Activated CD4-positive, alpha-beta T cell treated with anti-CD3 and anti-CD28 coated beads for 36 hours (primary cell): ENCODE data around the gene GRB7. TPM values are rescaled to one million over a fixed set of nuclear protein-coding genes. Genes with fewer than 3 reads are reported as not detected.
A peak's percentile ranks its signal among the peaks of the same experiment; 100 is the strongest.

ENCODE experiments used
- ATAC-seq: fragments of 200-7000 bp; cut with Tn5 transposase; one replicate; pipeline ENCODE4 v1.10.0; 2021; ENCODE audit warnings: mild to moderate bottlenecking, moderate library complexity
- CTCF ChIA-PET: fragments of 350-600 bp; sonication (Branson Sonifier 250); formaldehyde crosslinking; loops from one replicate; lab custom pipeline; 2021; ENCODE audit warnings: antibody characterized with exemption; lab: Charles Lee
- POLR2A ChIA-PET: fragments of 350-600 bp; sonication (Branson Sonifier 250); formaldehyde crosslinking; loops from one replicate; lab custom pipeline; 2021; ENCODE audit warnings: antibody characterized with exemption, inconsistent platforms; lab: Charles Lee
- DNase-seq: peaks from one replicate; pipeline ENCODE4 v3.0.0-alpha.2; 2020
- H3K27ac Mint-ChIP-seq: one replicate; pipeline ENCODE4 v1.8.0; 2021; ENCODE audit warnings: mixed read lengths
- H3K27me3 Mint-ChIP-seq: one replicate; pipeline ENCODE4 v1.8.0; 2021; ENCODE audit warnings: mixed read lengths
- H3K36me3 Mint-ChIP-seq: one replicate; pipeline ENCODE4 v1.8.0; 2021; ENCODE audit warnings: low read depth, mixed read lengths
- H3K4me1 Mint-ChIP-seq: one replicate; pipeline ENCODE4 v1.8.0; 2021; ENCODE audit warnings: mixed read lengths
- H3K4me3 Mint-ChIP-seq: one replicate; pipeline ENCODE4 v1.8.0; 2021; ENCODE audit warnings: mild to moderate bottlenecking, moderate library complexity, mixed read lengths
- H3K9me3 Mint-ChIP-seq: one replicate; pipeline ENCODE4 v1.8.0; 2021; ENCODE audit warnings: low read depth, mixed read lengths
- intact Hi-C, 2 experiments: fragments of 100-400 bp; cut with DNase I in 1 of 2; cut with micrococcal nuclease in 1 of 2; formaldehyde crosslinking; loops; one replicate each; pipeline versions ENCODE4 v1.14.2 to v1.15.1; 2022 to 2024; cut with DNase I, micrococcal nuclease
- total RNA-seq, 2 experiments: library from RNA; stranded (reverse); gene quantifications; one replicate each; pipeline ENCODE4 v1.2.3, GENCODE V29; 2021

GRB7 gene
- total RNA-seq, 2 experiments from 2014 or later = 2.0 to 3.3 TPM

DNA sequence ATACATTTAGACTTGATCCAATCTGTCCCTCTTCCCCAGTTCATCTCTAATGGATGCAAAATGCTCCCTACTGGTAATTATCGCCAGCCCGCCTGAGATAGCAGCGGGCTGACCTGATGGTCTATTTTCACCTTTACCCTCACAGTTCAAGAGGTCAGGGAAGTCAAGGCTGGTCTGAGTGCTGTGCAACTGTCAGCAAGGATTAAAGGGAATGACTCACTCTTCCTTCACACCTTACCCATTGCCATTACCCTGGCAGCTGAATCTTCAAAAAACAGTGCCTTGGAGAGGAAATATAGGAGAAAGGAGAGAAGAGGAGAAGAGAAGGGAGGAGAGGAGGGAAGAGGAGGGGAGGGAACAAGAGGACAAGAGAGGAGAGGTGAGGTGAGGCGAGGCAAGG, 36.3 kb downstream of the GRB7 start:
- POLR2A ChIA-PET = interaction anchor here (0.6 kb wide), 1 partner anchor 17 kb away, joined by 3 read pairs; no protein-coding TSS in a partner anchor
- no peak for ATAC-seq
- H3K27me3 Mint-ChIP-seq = no peaks in the 10 kb centered on the region
- peaks cover 45% of the 10 kb centered on the region for H3K36me3 Mint-ChIP-seq
- DNase-seq = no peak
- H3K27ac Mint-ChIP-seq = peak overlapping the region; percentile 68
- intact Hi-C loops = loop anchor here (5.0 to 10.0 kb wide), 6 partner anchors 153 to 1072 kb away; partner anchors contain the start of genes CCR7 (in 1 of the 2), LRRC3C (in 1 of the 2) and ORMDL3 (in 1 of the 2)
- no peak overlapping the region for H3K4me3 Mint-ChIP-seq
- CTCF ChIA-PET = interaction anchor here (0.6 to 0.7 kb wide), 2 partner anchors 18 to 89 kb away, joined by 3 read pairs; no protein-coding TSS in a partner anchor
- no peaks in the 10 kb centered on the region for H3K9me3 Mint-ChIP-seq
- H3K4me1 Mint-ChIP-seq = peaks cover 96% of the 10 kb centered on the region

DNA sequence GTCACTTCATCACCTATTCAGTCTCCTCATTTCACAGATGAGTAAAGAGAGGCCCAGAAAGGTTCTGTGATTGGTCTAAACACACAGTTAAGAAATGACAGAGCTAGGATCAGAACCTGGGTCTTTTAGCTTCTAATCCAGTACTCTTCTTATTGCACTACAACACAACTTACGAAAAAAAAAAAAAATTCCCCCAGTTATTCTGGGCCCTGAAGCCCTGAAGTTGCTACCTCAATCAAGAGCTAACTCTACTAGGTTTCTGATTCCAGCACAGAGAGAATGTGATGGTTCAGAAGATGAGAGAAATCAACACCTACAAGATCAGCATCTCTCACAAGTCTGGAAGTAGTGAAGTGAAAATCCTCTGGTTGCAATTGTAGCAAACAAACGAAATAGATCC, 37.3 kb downstream of the GRB7 start:
- CTCF ChIA-PET = interaction anchor here (1.0 to 1.7 kb wide), 2 partner anchors 20 to 72 kb away, joined by 3 to 4 read pairs; no protein-coding TSS in a partner anchor
- Mint-ChIP-seq H3K36me3 (peaks cover 46% of the 10 kb centered on the region), H3K4me1 (peaks cover 90% of the 10 kb centered on the region), H3K27me3 (no peaks in the 10 kb centered on the region), H3K27ac (peak overlapping the region; percentile 85), H3K9me3 (no peaks in the 10 kb centered on the region), H3K4me3 (peak overlapping the region; percentile 32)
- ATAC-seq (peak; percentile 15), DNase-seq (no peak)
- POLR2A ChIA-PET = interaction anchor here (0.6 to 3.2 kb wide), 4 partner anchors 12 to 73 kb away, joined by 3 to 19 read pairs (median 5); no protein-coding TSS in a partner anchor
- intact Hi-C loops = loop anchor here (5.0 to 10.0 kb wide), 5 partner anchors 320 to 830 kb away; partner anchors contain the start of genes CCR7 (in 1 of the 2) and FBXL20 (in 1 of the 2)

DNA sequence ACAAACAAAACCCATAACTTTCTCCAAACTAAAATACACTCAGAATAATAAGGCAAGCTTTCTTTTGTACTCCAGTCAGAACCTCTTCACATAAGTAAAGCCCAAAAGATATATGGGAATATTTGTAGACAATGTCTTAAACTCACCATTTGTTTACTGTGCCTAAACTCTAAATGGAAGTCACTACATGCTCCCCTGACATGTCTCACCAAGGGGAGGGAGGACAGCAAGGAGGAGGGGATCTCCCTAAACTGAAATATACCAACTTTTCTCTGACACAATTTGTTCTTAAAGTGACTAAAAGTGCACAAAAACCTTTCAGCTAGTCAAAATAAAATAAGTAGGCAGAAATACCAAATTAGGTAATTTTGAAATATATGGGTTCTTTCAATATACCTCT, 38.5 kb downstream of the GRB7 start:
- peak; percentile 34 for ATAC-seq

DNA sequence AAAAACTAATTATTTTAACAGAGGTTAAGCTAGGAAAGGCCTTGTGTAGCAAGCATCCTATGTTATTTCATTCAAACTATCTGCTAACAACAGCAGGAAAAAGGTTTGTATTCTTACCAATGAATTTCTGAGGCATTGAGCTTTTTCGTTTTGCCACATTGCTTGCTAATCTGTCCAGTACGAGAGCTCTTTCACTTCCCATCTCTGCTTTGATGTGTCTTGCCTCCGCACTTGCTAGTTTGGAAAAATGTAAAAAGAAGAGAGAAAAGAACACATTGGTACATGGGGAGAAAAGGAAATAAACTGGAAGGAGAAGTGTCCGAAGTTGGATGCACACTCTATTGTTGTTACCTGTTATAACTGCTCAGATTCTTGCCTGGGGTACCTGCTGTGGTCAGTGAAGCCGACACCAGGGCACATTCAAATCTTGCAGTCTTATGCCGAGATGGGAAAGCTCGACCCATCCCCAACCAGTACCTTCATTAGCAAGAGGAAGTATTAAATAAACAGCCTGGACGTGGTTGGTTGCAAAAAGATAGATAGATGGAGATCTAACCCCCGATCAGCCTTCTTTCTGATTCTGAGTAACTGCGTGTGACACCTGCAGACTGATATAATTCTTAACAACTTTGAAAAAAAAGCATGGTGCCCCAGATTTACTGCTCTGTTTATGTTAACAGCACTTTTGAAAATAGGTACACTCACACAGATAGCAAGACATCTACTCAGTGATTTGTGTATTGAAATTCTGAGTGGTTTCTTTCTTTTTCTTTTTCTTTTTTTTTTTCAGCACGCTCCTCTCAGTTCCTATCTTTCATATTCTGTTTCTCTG, 40.0 kb downstream of the GRB7 start:
- no peaks in the 10 kb centered on the region for H3K27me3 Mint-ChIP-seq
- CTCF ChIA-PET = interaction anchor here (1.0 to 2.5 kb wide), 8 partner anchors 14 to 638 kb away, joined by 3 to 10 read pairs (median 5); partner anchors contain the start of genes IKZF3 and MIEN1
- DNase-seq = no peak

More for the DNA sequence above, 38.5 kb downstream of the GRB7 start:
- ChIA-PET CTCF (interaction anchor here (0.8 to 2.5 kb wide), 9 partner anchors 15 to 155 kb away, joined by 3 to 10 read pairs (median 4); partner anchors contain the start of gene MIEN1), POLR2A (interaction anchor here (0.7 to 3.2 kb wide), 6 partner anchors 15 to 151 kb away, joined by 3 to 19 read pairs (median 4); no protein-coding TSS in a partner anchor)
- no peaks in the 10 kb centered on the region for H3K9me3 Mint-ChIP-seq
- DNase-seq = peak; percentile 52
- peak overlapping the region; percentile 85 for H3K27ac Mint-ChIP-seq
- H3K27me3 Mint-ChIP-seq = no peaks in the 10 kb centered on the region
- H3K4me1 Mint-ChIP-seq = peaks cover 87% of the 10 kb centered on the region
- peak overlapping the region; percentile 72 for H3K4me3 Mint-ChIP-seq
- intact Hi-C loops = loop anchor here (1.0 to 10.0 kb wide), 7 partner anchors 18 to 829 kb away; partner anchors contain the start of genes CCR7 (in 1 of the 2), FBXL20 (in 1 of the 2) and IKZF3 (in 1 of the 2)
- peaks cover 46% of the 10 kb centered on the region for H3K36me3 Mint-ChIP-seq

DNA sequence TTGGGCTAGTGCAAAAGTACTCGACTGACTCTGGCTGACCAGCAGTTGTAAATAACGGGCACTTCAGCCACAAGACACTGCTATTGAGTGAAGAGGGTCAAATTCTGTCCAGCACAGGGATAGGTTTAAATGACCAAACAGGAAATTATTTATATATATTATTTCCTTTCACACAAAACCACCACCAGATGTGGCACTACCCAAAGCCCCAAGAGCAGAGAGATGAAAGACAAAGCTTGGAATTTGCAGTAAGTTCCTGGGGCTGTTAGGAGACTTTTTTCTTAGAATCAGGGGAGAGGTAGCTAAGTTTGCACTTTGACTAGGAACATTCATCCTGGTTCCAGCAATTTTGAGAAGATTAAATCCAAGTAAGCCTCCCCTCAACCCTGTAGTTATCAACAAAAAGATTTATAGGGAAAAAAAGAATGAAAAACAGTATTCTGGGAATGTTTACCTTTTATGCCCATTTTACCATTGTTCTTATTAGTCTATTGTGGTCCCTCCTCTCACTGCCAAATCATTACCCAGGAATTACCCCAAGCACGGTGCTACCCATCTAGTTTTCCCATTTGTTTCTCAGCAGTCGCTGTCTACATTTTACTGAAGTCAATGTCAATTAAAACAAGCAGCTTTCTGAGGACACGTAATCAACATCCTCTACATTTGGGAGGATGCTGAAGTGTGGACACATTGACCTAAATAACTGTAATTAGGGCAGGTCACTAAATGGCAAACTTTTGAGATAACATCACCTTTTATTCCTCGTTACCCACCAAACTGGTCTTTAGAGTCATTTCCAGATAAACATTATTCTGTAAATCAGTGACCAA, 43.5 kb downstream of the GRB7 start:
- Mint-ChIP-seq H3K36me3 (peaks cover 53% of the 10 kb centered on the region), H3K27ac (no peak overlapping the region), H3K4me3 (no peak overlapping the region), H3K27me3 (no peaks in the 10 kb centered on the region), H3K4me1 (peaks cover 73% of the 10 kb centered on the region), H3K9me3 (no peaks in the 10 kb centered on the region)
- intact Hi-C loops = no loop called here
- DNase-seq (no peak), ATAC-seq (no peak)
- CTCF ChIA-PET = interaction anchor here (0.8 to 1.5 kb wide), 6 partner anchors 11 to 146 kb away, joined by 3 to 5 read pairs (median 4); no protein-coding TSS in a partner anchor
- POLR2A ChIA-PET = interaction anchor here (1.6 kb wide), 1 partner anchor 12 kb away, joined by 6 read pairs; no protein-coding TSS in a partner anchor

More for the DNA sequence above, 40.0 kb downstream of the GRB7 start:
- POLR2A ChIA-PET = interaction anchor here (0.6 to 3.2 kb wide), 4 partner anchors 14 to 42 kb away, joined by 3 to 19 read pairs (median 5); no protein-coding TSS in a partner anchor
- no peaks in the 10 kb centered on the region for H3K9me3 Mint-ChIP-seq
- intact Hi-C loops = loop anchor here (1.0 to 10.0 kb wide), 8 partner anchors 7 to 827 kb away; partner anchors contain the start of genes CCR7 (in 1 of the 2) and FBXL20 (in 1 of the 2)
- ATAC-seq = peak; percentile 76
- peaks cover 87% of the 10 kb centered on the region for H3K4me1 Mint-ChIP-seq
- peak overlapping the region; percentile 72 for H3K4me3 Mint-ChIP-seq
- H3K27ac Mint-ChIP-seq = peak overlapping the region; percentile 95
- H3K36me3 Mint-ChIP-seq = peaks cover 46% of the 10 kb centered on the region

DNA sequence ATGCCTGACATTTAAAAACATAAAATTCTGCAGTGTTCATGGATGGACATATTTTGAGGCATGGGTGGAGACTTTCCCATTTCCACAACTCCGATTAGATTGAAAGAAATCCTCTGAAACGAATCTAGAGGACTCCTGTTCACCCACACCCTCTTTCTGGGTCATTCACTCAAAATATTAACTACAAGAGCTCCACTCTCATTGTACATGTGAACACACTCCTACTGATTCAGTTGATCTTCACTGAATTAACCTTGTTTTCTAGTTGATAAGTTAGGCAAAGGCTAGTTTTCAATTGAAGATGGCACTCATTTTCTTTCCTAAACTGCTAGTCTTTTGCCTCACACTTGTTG, 44.1 kb downstream of the GRB7 start:
- Mint-ChIP-seq H3K4me3 (no peak overlapping the region), H3K9me3 (no peaks in the 10 kb centered on the region), H3K27ac (peak overlapping the region; percentile 38), H3K4me1 (peaks cover 69% of the 10 kb centered on the region), H3K36me3 (peaks cover 53% of the 10 kb centered on the region), H3K27me3 (no peaks in the 10 kb centered on the region)
- no peak for DNase-seq
- ChIA-PET CTCF (interaction anchor here (0.8 to 1.5 kb wide), 2 partner anchors 29 to 39 kb away, joined by 4 to 5 read pairs; no protein-coding TSS in a partner anchor), POLR2A (interaction anchor here (0.6 to 1.6 kb wide), 2 partner anchors 11 to 219 kb away, joined by 4 to 6 read pairs; no protein-coding TSS in a partner anchor)
- no peak for ATAC-seq
- intact Hi-C loops = no loop called here

DNA sequence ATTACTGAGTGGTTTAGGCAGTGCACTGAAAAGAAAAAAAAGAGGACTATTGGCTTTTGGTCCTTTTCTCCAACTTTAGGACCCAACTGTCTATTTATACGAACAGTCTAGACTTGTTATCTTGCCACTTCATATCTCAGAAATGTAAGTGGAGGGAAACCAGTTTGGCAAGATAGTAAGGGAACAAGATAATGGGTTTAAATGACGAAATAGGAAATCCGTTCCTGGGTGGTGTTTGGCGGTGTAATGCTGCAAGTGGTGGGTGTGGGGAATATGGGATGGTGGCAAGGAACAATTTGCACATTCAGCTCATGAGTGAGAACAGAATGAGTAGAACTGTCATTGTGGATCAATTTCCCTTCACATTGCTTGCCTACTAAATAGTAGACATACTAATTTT, 44.7 kb downstream of the GRB7 start:
- POLR2A ChIA-PET = interaction anchor here (0.6 to 1.6 kb wide), 2 partner anchors 10 to 219 kb away, joined by 4 to 6 read pairs; no protein-coding TSS in a partner anchor
- H3K4me1 Mint-ChIP-seq = peaks cover 69% of the 10 kb centered on the region
- no peaks in the 10 kb centered on the region for H3K9me3 Mint-ChIP-seq
- no peak overlapping the region for H3K4me3 Mint-ChIP-seq
- DNase-seq (no peak), ATAC-seq (no peak)
- peaks cover 56% of the 10 kb centered on the region for H3K36me3 Mint-ChIP-seq
- CTCF ChIA-PET = interaction anchor here (0.6 to 1.5 kb wide), 3 partner anchors 22 to 38 kb away, joined by 4 to 5 read pairs (median 4); no protein-coding TSS in a partner anchor
- intact Hi-C loops = no loop called here
- H3K27ac Mint-ChIP-seq = peak overlapping the region; percentile 38
- no peaks in the 10 kb centered on the region for H3K27me3 Mint-ChIP-seq

DNA sequence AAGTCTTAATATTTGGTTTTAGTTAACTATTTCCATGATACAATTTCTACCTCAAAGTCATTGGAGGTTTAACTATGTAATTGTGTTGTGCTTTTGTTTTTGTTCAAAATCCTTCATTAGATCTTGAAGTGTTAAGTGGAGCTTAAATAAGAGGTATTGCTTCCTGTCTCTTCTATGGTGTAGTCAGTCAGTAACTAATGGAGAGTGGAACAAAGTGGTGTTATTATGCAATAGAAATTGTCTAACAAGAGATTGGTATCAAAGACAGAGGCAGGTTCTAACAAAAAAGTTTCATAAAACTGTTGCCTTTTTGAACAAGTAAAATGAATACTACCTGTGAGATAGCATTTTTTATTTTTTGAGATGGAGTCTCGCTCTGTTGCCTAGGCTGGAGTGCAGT, 45.2 kb downstream of the GRB7 start:
- Mint-ChIP-seq H3K4me1 (peaks cover 68% of the 10 kb centered on the region), H3K36me3 (peaks cover 58% of the 10 kb centered on the region), H3K9me3 (no peaks in the 10 kb centered on the region), H3K27ac (peak overlapping the region; percentile 1), H3K4me3 (no peak overlapping the region), H3K27me3 (no peaks in the 10 kb centered on the region)
- CTCF ChIA-PET = interaction anchor here (1.2 kb wide), 1 partner anchor 24 kb away, joined by 3 read pairs; no protein-coding TSS in a partner anchor
- DNase-seq (no peak), ATAC-seq (no peak)
- intact Hi-C loops = no loop called here
- POLR2A ChIA-PET = interaction anchor here (1.6 kb wide), 1 partner anchor 10 kb away, joined by 6 read pairs; no protein-coding TSS in a partner anchor

DNA sequence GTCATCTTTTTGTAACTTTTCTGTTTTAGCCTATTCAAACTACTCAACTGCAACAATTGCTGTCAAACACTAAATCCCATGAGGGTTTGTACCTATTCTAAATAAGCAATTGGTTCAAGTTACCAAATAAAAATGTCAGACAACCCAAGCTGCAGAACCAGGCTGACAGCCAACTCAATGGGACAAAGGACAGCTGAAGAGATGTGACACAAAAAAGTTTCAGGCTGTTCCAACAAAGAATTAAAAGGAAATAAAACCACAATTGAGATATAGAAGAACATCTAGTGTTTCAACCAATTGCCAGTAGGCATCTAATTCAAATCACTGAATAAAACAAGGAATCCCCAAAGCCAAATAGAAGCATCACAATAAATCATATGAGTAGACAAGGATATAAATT, 49.3 kb downstream of the GRB7 start:
- no peak for DNase-seq
- H3K27me3 Mint-ChIP-seq = no peaks in the 10 kb centered on the region
- peaks cover 70% of the 10 kb centered on the region for H3K36me3 Mint-ChIP-seq
- H3K4me1 Mint-ChIP-seq = peaks cover 62% of the 10 kb centered on the region
- H3K4me3 Mint-ChIP-seq = no peak overlapping the region
- no peak overlapping the region for H3K27ac Mint-ChIP-seq
- CTCF ChIA-PET = no interaction called here
- H3K9me3 Mint-ChIP-seq = no peaks in the 10 kb centered on the region
- intact Hi-C loops = no loop called here
- no peak for ATAC-seq
- POLR2A ChIA-PET = no interaction called here

DNA sequence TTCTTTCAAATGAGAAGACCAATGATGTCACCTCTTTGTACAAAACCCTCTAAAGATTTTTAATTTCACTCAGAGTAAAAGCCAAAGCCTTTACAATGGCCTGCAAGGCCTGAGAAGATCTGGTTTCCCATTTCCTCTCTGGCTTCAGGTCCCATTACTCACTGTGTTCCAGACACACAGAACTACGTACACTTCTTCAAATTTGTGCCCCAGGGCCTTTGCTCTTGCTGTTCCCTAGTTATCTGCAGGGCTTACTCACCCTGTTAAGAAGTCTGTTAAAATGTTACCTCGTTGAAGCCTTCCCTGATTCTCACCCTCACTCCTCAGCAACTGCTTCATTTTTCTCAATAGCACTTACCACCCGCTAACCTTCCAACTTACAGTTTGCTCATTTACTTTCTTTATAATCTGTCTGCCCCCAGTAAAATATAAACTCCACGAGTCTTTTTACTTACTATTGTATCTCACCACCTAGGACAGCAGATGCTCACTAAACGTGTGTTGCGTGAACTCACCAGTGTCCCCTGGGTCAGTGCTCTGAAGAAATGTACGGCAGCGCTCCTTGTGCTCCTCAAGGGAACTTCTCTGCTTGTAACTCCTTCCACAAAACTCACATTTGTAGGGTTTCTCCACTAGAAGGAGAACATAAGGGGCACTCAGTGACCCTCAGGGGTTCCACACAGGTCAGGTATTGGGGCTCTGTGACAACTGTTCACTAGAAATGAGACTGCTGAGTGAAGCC, 50.2 kb downstream of the GRB7 start:
- Mint-ChIP-seq H3K27me3 (no peaks in the 10 kb centered on the region), H3K27ac (no peak overlapping the region), H3K9me3 (no peaks in the 10 kb centered on the region), H3K4me1 (peaks cover 62% of the 10 kb centered on the region), H3K4me3 (no peak overlapping the region), H3K36me3 (peaks cover 70% of the 10 kb centered on the region)
- DNase-seq = no peak
- no peak for ATAC-seq
- intact Hi-C loops = no loop called here
- POLR2A ChIA-PET = no interaction called here
- CTCF ChIA-PET = no interaction called here
